K562 treated with DMSO at 1 percent for 24 hours (cell line): ENCODE data around the gene CD2AP. TPM values are rescaled to one million over a fixed set of nuclear protein-coding genes. Genes with fewer than 3 reads are reported as not detected.

ENCODE experiments used
- total RNA-seq: library from RNA; unstranded; fragments of 300-600 nt; gene quantifications from 2 replicates; pipeline ENCODE4 v1.2.3, GENCODE V29; 2022; ENCODE audit warnings: low read depth; ENCODE audit not compliant: insufficient read depth

CD2AP gene, protein sequence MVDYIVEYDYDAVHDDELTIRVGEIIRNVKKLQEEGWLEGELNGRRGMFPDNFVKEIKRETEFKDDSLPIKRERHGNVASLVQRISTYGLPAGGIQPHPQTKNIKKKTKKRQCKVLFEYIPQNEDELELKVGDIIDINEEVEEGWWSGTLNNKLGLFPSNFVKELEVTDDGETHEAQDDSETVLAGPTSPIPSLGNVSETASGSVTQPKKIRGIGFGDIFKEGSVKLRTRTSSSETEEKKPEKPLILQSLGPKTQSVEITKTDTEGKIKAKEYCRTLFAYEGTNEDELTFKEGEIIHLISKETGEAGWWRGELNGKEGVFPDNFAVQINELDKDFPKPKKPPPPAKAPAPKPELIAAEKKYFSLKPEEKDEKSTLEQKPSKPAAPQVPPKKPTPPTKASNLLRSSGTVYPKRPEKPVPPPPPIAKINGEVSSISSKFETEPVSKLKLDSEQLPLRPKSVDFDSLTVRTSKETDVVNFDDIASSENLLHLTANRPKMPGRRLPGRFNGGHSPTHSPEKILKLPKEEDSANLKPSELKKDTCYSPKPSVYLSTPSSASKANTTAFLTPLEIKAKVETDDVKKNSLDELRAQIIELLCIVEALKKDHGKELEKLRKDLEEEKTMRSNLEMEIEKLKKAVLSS
- total RNA-seq = 13.3 and 16.9 TPM in 2 replicates

DNA sequence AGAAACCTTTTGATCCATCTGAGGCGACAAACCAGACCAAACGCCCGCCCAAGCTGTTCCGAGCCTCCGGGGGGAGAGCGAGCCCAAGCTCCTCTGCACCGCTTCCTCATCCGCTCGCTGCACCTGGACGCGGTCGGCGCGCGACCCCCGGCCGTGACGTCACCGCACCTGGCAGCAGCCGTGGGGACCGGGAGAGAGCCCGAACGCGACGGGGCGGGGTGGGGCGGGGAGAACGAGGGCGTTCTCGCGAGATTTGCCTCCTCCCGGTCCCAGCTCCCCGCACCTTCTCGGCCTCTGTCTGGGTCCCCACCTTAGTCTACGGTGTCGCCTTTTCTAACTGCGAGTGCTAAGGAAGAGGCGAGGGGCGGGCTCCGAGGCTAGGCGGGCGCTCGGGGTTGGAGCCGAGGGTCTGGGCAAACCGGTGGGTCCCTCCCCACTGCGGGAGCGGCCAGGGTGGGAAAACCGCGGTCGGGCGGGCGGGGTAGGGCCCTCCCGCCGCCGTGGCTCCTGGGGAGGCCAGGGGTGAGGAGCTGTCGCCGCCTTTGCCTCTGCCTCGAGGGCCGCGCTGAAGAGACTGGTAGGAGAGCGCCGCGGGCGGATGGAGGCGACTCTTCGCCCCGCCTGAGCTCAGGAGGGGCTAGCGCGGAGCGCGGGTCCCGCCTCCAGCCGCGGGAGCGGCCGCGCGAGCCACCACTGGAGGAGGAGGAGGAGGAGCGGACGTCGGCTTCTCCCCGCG, at the start of gene CD2AP:
TSS of gene CD2AP (plus strand) at position 293 of the 736 bp plus-strand sequence. CDS start 456 bp downstream, outside the sequence.

Other genes with a start within 250 kb of the CD2AP start
- 0.54 and 0.59 TPM in 2 replicates for gene TNFRSF21, start 167.9 kb upstream of the CD2AP start, total RNA-seq
- not detected in 2 replicates for gene ADGRF4, start 220.8 kb downstream of the CD2AP start, total RNA-seq